Esophagus mucosa (tissue), 1 donor: ENCODE data around the gene AKT2. TPM values are rescaled to one million over a fixed set of nuclear protein-coding genes. Genes with fewer than 3 reads are reported as not detected.

Experiments
- ATAC-seq: fragments of 200-7000 bp; cut with Tn5 transposase; one replicate; pipeline ENCODE4 v1.9.1; 2020
- total RNA-seq: library from RNA; stranded (reverse); gene quantifications from one replicate; pipeline ENCODE4 v1.2.4, GENCODE V29; 2023
- donor health status: DM: yes; HTN: yes; CAD: no.

AKT2 gene
- total RNA-seq, 1 donor from 2014 or later: 96.0 TPM

- ATAC-seq: no peak
These were observed 33.9 kb downstream of the AKT2 start for GRCh38 chr19:40251244-40251643.

DNA sequence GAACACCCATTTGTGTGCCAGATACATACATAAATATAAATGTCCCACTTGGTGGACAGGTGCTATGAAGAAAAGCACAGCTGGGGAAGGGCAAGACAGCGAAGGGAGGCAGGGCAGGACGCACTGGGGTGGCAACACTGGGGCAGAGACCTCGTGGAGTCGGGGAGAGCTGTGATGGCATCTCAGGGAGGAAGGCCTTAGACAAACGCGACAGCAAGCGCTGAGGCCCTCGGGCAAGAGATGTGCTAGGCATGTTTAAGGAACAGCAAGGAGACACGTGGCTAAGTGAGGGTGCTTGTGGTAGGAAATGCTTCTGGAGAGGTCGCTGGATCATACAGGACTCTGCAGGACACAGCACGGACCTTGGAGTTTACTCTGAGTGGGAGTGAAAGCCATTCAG lies 35.4 kb downstream of the AKT2 start:
- ATAC-seq: no peak

DNA sequence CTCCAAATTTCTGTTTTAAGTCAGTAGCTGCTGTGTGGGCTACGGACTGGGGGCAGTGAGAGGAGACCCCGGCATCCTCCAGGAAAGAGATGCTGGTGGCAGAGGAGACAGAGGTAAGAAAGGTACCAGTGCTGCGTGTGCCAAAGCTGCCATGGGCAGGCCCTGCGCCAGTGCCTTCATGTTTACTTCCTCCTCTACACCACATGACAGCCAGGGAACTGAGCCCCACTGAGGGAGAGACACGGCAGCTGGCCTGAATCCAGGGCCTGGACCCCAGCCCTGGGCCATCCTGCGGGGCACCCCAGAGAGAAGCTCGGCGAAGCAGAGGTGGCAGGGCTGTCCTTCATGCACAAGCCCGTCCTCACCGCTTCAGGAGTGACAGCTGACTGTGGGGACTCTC lies 35.9 kb downstream of the AKT2 start:
- no peak for ATAC-seq

DNA sequence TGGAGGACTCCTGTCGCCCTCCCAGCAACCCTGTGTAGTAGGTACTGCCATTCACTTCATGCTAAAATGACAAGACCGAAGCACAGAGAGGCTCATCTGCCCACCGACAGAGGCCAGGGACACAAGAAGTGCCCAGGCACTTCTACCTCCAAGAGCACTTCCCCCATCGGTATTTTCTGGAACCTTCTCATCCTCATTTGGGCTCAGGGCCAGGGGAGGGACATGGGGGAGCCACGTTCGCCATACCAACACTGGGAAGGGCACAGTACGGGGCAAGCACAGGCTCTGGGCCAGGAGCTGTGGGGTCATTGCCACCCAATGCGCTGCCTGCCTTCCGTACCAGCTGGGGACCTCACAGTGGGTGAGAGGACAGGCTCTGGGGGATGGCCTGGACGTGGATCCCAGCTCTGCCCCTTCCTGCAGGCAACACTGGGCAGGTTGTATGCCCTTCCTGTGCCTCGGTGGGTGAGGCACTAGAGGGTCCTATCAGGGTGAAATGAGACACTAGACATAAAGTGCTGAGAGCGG lies 37.3 kb downstream of the AKT2 start:
- no peak for ATAC-seq

DNA sequence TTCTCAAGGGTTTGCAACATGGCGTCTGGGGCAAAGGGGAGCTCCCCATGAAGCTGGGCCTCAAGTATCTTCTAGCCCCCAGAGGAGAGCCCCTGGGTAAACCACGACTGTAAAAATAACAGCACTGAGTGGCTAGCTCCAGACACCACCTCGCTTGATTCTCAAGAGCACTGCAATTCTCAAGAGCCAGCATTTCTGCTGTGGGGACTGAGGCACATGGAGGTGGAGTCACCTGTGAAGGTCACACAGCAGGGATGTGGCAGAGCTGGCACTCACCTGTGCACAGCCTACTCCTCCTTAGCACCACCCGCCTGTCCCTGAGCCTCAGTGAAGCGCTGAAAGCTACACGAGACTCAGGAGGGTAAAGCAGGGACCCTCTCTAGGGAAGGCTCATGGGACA lies 38.0 kb downstream of the AKT2 start:
- no peak for ATAC-seq

GRCh38 chr19:40246292-40247073 lies 38.7 kb downstream of the AKT2 start:
- ATAC-seq: peak; percentile 15

GRCh38 chr19:40245506-40246128 lies 39.5 kb downstream of the AKT2 start:
- no peak for ATAC-seq

GRCh38 chr19:40244579-40245317 lies 40.4 kb downstream of the AKT2 start:
- no peak for ATAC-seq

GRCh38 chr19:40243181-40243580 lies 42.0 kb downstream of the AKT2 start:
- ATAC-seq: no peak

- ATAC-seq: no peak
These were observed 42.7 kb downstream of the AKT2 start for GRCh38 chr19:40242480-40242879.

- peak; percentile 31 for ATAC-seq
These were observed 43.2 kb downstream of the AKT2 start for GRCh38 chr19:40241809-40242384.

DNA sequence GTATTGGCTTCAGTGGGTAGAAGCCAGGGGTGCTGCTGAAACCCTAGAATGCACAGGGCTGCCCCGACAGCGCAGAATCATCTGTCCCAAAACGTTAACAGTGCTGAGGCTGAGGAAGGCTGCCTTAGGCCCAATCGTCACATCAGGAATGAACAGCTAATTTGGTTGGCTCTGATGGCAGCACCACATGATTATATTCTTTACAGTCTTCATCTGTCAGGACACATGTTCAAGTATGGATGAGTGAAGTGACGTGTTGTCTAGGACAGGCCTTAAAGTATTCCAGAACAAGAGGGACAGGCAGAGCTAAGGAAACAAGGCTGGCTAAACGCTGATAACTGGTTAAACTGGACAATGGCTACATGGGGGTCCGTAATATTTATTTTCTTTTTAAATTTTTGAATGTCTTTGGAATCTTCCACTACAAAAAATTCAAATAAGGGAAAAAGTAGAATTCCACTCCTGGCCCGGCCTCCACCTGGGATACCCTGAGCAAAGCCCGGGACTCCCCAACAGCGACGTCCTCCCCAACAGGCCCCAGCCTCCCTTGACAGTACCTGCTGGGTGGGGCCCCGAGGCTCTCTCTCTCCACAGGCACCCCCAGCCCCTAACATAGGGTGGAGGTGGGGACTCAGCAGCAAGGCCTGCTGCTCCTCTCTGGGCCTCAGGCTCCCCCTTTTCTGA lies 43.9 kb downstream of the AKT2 start:
- ATAC-seq: no peak

GRCh38 chr19:40240332-40240731 lies 44.8 kb downstream of the AKT2 start:
- no peak for ATAC-seq

- ATAC-seq: no peak
These were observed 45.5 kb downstream of the AKT2 start for GRCh38 chr19:40239415-40240226.

DNA sequence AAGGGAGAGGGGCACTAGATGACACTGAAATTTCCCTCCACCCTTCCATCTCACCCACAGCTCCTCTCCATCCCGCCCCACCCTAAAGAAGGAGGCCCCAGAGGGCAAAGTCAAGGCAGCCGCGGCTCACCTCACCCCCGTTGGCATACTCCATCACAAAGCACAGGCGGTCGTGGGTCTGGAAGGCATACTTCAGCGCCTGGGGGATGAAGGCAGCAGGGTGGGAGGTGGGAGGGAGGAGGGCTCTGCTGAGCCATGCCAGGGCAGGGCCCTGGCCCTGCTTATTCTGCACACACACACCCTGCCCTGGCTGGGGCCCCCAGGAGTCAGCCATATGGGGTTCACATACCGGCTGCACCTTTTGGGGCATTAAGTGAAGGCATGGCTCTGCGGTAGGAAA lies 46.4 kb downstream of the AKT2 start:
- no peak for ATAC-seq

DNA sequence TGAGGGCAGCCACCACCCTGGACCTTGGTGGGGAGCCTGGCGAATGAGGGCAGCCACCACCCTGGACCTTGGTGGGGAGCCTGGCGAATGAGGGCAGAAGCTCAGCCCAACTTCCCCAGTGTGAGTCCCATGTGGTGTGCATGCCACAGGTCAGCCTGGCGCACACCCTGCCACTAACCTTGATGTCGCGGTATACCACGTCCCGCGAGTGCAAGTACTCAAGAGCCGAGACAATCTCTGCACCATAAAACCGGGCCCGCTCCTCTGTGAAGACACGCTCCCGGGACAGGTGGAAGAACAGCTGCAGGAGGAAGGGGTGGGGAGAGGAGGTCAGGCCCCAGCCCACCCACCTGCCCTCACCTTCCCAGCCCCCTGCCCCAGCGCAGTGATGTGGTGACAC lies 47.4 kb downstream of the AKT2 start:
- ATAC-seq: no peak

- ATAC-seq: no peak
These were observed 48.8 kb downstream of the AKT2 start for GRCh38 chr19:40236366-40236765.

DNA sequence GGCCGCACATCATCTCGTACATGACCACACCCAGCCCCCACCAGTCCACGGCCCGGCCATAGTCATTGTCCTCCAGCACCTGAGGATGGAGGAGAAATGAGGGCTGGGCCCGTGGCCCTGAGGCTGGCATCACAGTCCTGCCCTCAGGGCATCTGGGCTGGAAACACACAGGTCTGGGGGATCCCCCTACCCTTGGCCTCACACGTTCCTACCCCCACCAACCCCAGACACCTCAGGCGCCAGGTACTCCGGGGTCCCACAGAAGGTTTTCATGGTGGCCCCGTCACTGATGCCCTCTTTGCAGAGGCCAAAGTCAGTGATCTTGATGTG lies 49.2 kb downstream of the AKT2 start:
- ATAC-seq: no peak

GRCh38 chr19:40235238-40236025 lies 49.7 kb downstream of the AKT2 start:
- ATAC-seq: no peak

DNA sequence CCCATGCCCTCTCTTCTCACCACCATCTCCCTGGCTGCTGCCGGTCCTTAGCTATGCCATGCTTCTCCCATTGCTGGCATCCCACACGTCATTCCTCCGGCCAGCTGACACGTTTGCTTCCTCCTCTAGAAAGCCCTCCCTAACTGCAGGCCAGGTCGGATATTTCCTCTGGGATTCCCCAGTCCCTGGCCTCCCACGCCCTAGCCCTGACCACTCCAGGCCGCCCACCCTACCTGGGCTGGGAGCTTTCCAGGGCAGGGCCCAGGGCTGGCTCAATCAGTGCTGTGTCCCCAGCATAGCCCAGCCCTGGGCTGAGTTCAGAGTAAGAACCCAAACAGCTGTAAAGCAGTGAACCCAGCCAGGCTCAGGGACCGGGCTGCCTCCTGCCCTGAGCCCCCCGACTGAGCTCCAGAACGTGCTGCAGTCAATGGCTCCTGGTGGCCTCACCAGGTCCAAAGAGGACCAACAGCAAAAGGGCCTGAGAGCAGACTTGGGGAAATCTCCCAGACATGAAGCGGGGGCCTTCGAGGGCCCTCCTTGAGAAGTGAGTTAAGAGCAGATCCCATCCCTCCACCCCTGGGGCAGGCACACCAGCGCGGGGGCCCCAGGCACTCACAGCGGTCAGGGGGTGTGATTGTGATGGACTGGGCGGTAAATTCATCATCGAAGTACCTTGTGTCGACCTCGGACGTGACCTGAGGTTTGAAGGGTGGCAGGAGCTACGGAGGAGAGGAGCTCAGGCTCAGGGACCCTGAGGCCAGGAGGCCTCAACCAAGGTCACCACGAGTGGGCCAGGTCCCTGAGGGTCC lies 50.5 kb downstream of the AKT2 start:
- no peak for ATAC-seq
